Activated naive CD8-positive, alpha-beta T cell (primary cell): ENCODE results near the gene CCDC192.

Source experiments
- H3K27ac Mint-ChIP-seq: one replicate; pipeline ENCODE4 v1.8.0; 2021; ENCODE audit warnings: mixed read lengths
- H3K27me3 Mint-ChIP-seq: one replicate; pipeline ENCODE4 v1.8.0; 2021; ENCODE audit warnings: mixed read lengths
- H3K36me3 Mint-ChIP-seq: one replicate; pipeline ENCODE4 v1.8.0; 2021; ENCODE audit warnings: mixed read lengths
- H3K4me1 Mint-ChIP-seq: one replicate; pipeline ENCODE4 v1.8.0; 2021; ENCODE audit warnings: low read depth, mixed read lengths
- H3K4me3 Mint-ChIP-seq: one replicate; pipeline ENCODE4 v1.8.0; 2021; ENCODE audit warnings: mild to moderate bottlenecking, mixed read lengths
- H3K9me3 Mint-ChIP-seq: one replicate; pipeline ENCODE4 v1.8.0; 2021; ENCODE audit warnings: low read depth, mixed read lengths

CCDC192 gene

GRCh38 chr5:127876384-127876783 lies 173.2 kb downstream of the CCDC192 start:
- peaks cover 5% of the 10 kb centered on the region for H3K36me3 Mint-ChIP-seq
- H3K4me1 Mint-ChIP-seq: no peaks in the 10 kb centered on the region
- H3K27me3 Mint-ChIP-seq: no peaks in the 10 kb centered on the region
- H3K9me3 Mint-ChIP-seq: no peaks in the 10 kb centered on the region
- no peak overlapping the region for H3K27ac Mint-ChIP-seq
- H3K4me3 Mint-ChIP-seq: no peak overlapping the region

GRCh38 chr5:127878174-127878750 lies 175.1 kb downstream of the CCDC192 start:
- H3K36me3 Mint-ChIP-seq: peaks cover 8% of the 10 kb centered on the region
- H3K27ac Mint-ChIP-seq: no peak overlapping the region
- H3K9me3 Mint-ChIP-seq: no peaks in the 10 kb centered on the region
- no peaks in the 10 kb centered on the region for H3K4me1 Mint-ChIP-seq
- no peak overlapping the region for H3K4me3 Mint-ChIP-seq
- H3K27me3 Mint-ChIP-seq: no peaks in the 10 kb centered on the region

- Mint-ChIP-seq H3K27me3 (no peaks in the 10 kb centered on the region), H3K9me3 (no peaks in the 10 kb centered on the region), H3K36me3 (peaks cover 3% of the 10 kb centered on the region), H3K27ac (no peak overlapping the region), H3K4me3 (no peak overlapping the region), H3K4me1 (no peaks in the 10 kb centered on the region)
These were observed 181.2 kb downstream of the CCDC192 start for GRCh38 chr5:127884416-127884815.

- H3K4me1 Mint-ChIP-seq: no peaks in the 10 kb centered on the region
- peaks cover 3% of the 10 kb centered on the region for H3K36me3 Mint-ChIP-seq
- no peaks in the 10 kb centered on the region for H3K9me3 Mint-ChIP-seq
These were observed 182.0 kb downstream of the CCDC192 start for GRCh38 chr5:127885176-127885575.

GRCh38 chr5:127886081-127886480 lies 182.9 kb downstream of the CCDC192 start:
- H3K4me3 Mint-ChIP-seq: no peak overlapping the region
- H3K36me3 Mint-ChIP-seq: peaks cover 3% of the 10 kb centered on the region
- no peaks in the 10 kb centered on the region for H3K4me1 Mint-ChIP-seq
- H3K27ac Mint-ChIP-seq: no peak overlapping the region
- no peaks in the 10 kb centered on the region for H3K27me3 Mint-ChIP-seq
- no peaks in the 10 kb centered on the region for H3K9me3 Mint-ChIP-seq

More at GRCh38 chr5:127885176-127885575, 182.0 kb downstream of the CCDC192 start:
- H3K4me3 Mint-ChIP-seq: no peak overlapping the region
- no peak overlapping the region for H3K27ac Mint-ChIP-seq
- H3K27me3 Mint-ChIP-seq: no peaks in the 10 kb centered on the region

- Mint-ChIP-seq H3K4me3 (no peak overlapping the region), H3K4me1 (no peaks in the 10 kb centered on the region), H3K9me3 (no peaks in the 10 kb centered on the region), H3K36me3 (peaks cover 3% of the 10 kb centered on the region), H3K27ac (no peak overlapping the region), H3K27me3 (no peaks in the 10 kb centered on the region)
These were observed 184.1 kb downstream of the CCDC192 start for GRCh38 chr5:127887282-127887681.

- Mint-ChIP-seq H3K9me3 (no peaks in the 10 kb centered on the region), H3K4me3 (no peak overlapping the region), H3K27ac (no peak overlapping the region), H3K4me1 (no peaks in the 10 kb centered on the region), H3K36me3 (no peaks in the 10 kb centered on the region), H3K27me3 (no peaks in the 10 kb centered on the region)
These were observed 188.8 kb downstream of the CCDC192 start for GRCh38 chr5:127891942-127892341.

- no peaks in the 10 kb centered on the region for H3K9me3 Mint-ChIP-seq
- no peaks in the 10 kb centered on the region for H3K4me1 Mint-ChIP-seq
- H3K36me3 Mint-ChIP-seq: no peaks in the 10 kb centered on the region
- H3K27ac Mint-ChIP-seq: no peak overlapping the region
- H3K27me3 Mint-ChIP-seq: no peaks in the 10 kb centered on the region
- H3K4me3 Mint-ChIP-seq: no peak overlapping the region
These were observed 189.4 kb downstream of the CCDC192 start for GRCh38 chr5:127892467-127893207.

GRCh38 chr5:127893232-127893631 lies 190.0 kb downstream of the CCDC192 start:
- Mint-ChIP-seq H3K4me1 (no peaks in the 10 kb centered on the region), H3K9me3 (no peaks in the 10 kb centered on the region), H3K27me3 (no peaks in the 10 kb centered on the region), H3K27ac (no peak overlapping the region), H3K36me3 (no peaks in the 10 kb centered on the region), H3K4me3 (no peak overlapping the region)

GRCh38 chr5:127894461-127894860 lies 191.3 kb downstream of the CCDC192 start:
- no peaks in the 10 kb centered on the region for H3K36me3 Mint-ChIP-seq
- H3K9me3 Mint-ChIP-seq: no peaks in the 10 kb centered on the region
- no peak overlapping the region for H3K27ac Mint-ChIP-seq
- no peaks in the 10 kb centered on the region for H3K27me3 Mint-ChIP-seq
- H3K4me3 Mint-ChIP-seq: no peak overlapping the region
- H3K4me1 Mint-ChIP-seq: no peaks in the 10 kb centered on the region

- Mint-ChIP-seq H3K9me3 (no peaks in the 10 kb centered on the region), H3K27me3 (no peaks in the 10 kb centered on the region), H3K27ac (no peak overlapping the region), H3K4me3 (no peak overlapping the region), H3K4me1 (no peaks in the 10 kb centered on the region), H3K36me3 (no peaks in the 10 kb centered on the region)
These were observed 195.5 kb downstream of the CCDC192 start for GRCh38 chr5:127898551-127899213.

GRCh38 chr5:127899214-127899610 lies 196.0 kb downstream of the CCDC192 start:
- no peaks in the 10 kb centered on the region for H3K4me1 Mint-ChIP-seq
- H3K36me3 Mint-ChIP-seq: no peaks in the 10 kb centered on the region
- H3K9me3 Mint-ChIP-seq: no peaks in the 10 kb centered on the region
- no peak overlapping the region for H3K4me3 Mint-ChIP-seq
- no peaks in the 10 kb centered on the region for H3K27me3 Mint-ChIP-seq
- H3K27ac Mint-ChIP-seq: no peak overlapping the region

GRCh38 chr5:127906562-127907204 lies 203.5 kb downstream of the CCDC192 start:
- no peak overlapping the region for H3K27ac Mint-ChIP-seq
- H3K4me1 Mint-ChIP-seq: no peaks in the 10 kb centered on the region
- H3K4me3 Mint-ChIP-seq: no peak overlapping the region
- H3K27me3 Mint-ChIP-seq: no peaks in the 10 kb centered on the region
- H3K9me3 Mint-ChIP-seq: no peaks in the 10 kb centered on the region
- peaks cover 3% of the 10 kb centered on the region for H3K36me3 Mint-ChIP-seq

- Mint-ChIP-seq H3K36me3 (peaks cover 3% of the 10 kb centered on the region), H3K27me3 (no peaks in the 10 kb centered on the region), H3K4me1 (no peaks in the 10 kb centered on the region), H3K4me3 (no peak overlapping the region), H3K27ac (no peak overlapping the region), H3K9me3 (no peaks in the 10 kb centered on the region)
These were observed 204.7 kb downstream of the CCDC192 start for GRCh38 chr5:127907907-127908306.

GRCh38 chr5:127909066-127909465 lies 205.9 kb downstream of the CCDC192 start:
- H3K4me3 Mint-ChIP-seq: no peak overlapping the region

More at GRCh38 chr5:127909066-127909465, 205.9 kb downstream of the CCDC192 start:
- H3K4me1 Mint-ChIP-seq: no peaks in the 10 kb centered on the region
- H3K27ac Mint-ChIP-seq: no peak overlapping the region
- no peaks in the 10 kb centered on the region for H3K9me3 Mint-ChIP-seq
- H3K36me3 Mint-ChIP-seq: peaks cover 3% of the 10 kb centered on the region
- no peaks in the 10 kb centered on the region for H3K27me3 Mint-ChIP-seq
